GM18507 (cell line): ENCODE data around the gene RNF208.
"Not testable (repeated sequence)": the region's sequence is repeated elsewhere in the genome, so short reads cannot be mapped to it uniquely, and the experiment has no call there.

Experiments used
- DNase-seq: peaks from one replicate; pipeline ENCODE4 v3.0.0; 2011; ENCODE audit warnings: low read depth; ENCODE audit not compliant: insufficient read length; ENCODE audit errors: extremely low spot score
- FAIRE-seq: peaks from 2 replicates; lab custom pipeline; 2011; peaks lifted over from hg19 to GRCh38; lab: Jason Lieb, UNC

Gene RNF208

DNA sequence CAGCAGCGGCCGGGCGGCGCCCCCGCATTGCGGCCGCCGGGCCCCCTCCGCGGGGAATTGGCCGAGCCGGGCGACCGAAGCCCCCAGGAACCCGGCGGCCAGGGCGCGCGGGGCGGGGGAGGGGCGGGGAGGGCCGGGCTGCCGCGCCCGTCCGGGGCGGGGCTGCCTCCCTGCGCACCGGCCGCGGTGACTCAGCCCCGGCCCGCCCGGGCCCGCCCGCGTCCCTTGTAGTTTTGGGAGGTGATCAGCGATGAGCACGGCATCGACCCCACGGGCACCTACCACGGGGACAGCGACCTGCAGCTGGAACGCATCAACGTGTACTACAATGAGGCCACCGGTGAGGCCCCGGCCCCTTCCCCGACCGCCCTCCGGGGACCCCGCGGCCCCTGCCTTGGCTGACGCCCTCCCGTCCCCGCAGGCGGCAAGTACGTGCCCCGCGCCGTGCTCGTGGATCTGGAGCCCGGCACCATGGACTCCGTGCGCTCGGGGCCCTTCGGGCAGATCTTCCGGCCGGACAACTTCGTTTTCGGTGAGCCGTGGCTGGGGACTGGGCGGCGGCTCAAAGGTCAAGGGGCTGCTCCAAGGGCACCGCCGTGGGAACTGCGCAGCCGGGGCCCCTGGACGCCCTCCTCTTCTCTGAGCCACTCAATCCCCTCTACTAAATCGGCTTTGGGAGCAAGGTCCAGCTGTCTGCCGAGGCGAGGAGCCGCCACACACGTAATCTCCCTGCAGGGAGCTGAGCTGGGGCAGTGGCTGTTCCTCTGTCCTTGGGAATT is 19.6 kb upstream of the RNF208 start:
- no peak for DNase-seq
- FAIRE-seq = no peak

GRCh38 chr9:137240841-137241489 is 18.9 kb upstream of the RNF208 start, which contains the start of gene TUBB4B:
TSS of gene TUBB4B (plus strand) at chr9:137241287. CDS start at chr9:137241361, 74 bp downstream.
- FAIRE-seq (peak; percentile 100), DNase-seq (peak; percentile 97)

GRCh38 chr9:137240318-137240840 is 18.3 kb upstream of the RNF208 start:
- DNase-seq (no peak), FAIRE-seq (no peak)

GRCh38 chr9:137239541-137240200 is 17.6 kb upstream of the RNF208 start:
- FAIRE-seq, DNase-seq: not testable (repeated sequence)

- DNase-seq = no peak
- FAIRE-seq = no peak
Measured at GRCh38 chr9:137237759-137238726, 16.0 kb upstream of the RNF208 start.

GRCh38 chr9:137236936-137237421 is 14.9 kb upstream of the RNF208 start:
- FAIRE-seq (no peak), DNase-seq (no peak)

DNA sequence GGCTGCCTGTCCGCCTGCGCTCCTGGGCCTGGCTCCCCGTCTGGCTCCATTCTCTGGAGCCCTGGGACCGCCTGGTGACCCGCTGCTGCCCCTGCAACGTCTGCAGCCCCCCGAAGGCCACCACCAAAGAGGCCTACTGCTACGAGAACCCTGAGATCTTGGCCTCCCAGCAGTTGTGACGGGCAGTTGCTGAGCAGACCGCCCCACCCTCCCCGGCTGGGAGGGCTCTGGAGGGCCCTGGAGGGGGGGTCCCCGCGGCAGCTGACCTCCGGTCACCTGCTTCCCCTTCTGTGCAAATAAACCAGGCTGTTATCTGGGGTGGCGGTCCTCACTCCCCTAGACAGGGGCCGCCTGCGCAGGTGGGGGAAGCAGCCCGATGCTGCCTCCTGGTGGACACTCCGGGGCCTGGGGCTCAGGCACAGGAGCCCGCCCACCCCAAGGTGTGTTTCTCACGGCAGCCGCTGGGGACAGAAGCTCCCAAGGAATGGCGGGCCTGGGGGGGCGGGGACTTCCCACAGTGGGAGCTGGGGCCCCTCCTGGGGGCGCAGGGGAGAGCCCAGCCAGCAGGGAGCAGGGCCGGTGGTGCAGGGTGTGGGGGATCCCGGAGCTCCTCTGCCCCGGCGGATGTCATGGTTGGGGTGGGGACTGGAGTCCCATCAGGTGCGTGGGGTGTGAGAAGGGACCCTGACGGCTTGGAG is 14.3 kb upstream of the RNF208 start:
- FAIRE-seq = peak; percentile 93

DNA sequence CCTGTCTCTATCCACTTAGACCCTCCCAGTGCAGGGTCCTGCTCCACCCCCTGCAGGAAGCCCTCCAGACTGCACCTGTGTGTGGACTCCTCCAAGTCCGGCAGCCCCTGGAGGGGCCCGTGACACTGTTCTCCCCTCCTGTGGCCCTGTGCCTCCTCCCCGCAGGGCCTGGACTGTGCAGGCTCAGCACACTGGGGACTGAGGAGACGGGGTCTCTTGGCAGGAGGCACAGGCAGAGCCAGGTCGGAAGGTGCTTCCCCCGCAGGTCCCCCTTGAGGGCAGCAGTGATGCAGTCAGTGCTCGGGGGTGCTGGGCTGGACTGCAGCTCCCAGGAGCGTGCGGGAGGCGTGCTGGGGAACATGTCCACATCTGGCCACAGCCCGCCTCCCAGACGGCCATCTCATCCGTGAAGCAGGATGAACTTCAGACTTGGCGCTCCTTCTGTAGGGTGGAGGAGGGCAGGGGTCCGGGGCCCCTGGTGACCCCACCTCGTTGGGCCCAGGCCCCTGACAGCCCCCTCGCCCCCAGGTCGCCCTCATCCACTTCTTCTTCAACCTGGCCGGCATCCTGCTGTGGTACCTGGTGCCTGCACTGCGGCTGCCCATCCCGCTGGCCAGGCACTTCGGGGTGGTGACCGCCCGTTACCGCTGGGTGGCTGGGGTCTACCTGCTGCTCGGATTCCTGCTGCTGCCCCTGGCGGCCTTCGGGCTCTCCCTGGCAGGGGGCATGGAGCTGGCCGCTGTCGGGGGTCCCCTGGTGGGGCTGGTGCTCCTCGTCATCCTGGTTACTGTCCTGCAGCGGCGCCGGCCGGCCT is 13.6 kb upstream of the RNF208 start:
- DNase-seq (no peak), FAIRE-seq (no peak)

More for the DNA sequence above, 14.3 kb upstream of the RNF208 start:
- DNase-seq = peak; percentile 92

DNA sequence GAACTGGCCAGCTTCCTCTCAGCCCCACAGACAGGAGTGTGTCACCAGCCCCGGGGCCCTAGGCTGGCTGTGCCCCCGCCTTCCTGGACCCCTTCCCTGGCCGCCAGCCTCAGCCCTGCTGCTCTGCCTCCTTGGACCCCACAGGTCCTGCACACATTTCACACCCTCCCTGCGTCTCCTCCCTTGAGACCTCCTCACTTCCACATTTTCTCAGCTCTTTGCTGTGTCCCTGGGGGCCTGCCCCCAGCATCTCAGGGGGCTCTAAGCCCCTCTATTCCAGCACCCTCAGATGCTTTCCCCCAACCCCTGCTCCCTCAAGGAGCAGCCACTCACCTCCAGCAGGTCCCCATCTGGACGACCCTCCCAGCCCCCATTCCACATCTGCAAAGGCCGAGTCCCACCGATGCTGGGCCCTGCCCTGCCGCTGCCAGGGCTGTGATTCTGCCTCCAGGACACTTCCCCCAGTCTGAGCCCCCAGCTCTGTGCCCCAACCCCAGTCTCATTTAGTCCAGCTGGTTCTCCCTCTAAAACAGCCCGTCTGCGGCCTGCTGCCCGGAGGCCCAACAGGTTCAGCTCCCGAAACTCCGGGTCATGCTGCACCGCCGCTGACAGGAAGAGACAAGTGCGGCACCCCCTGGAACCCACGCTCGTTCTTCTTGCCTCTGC is 12.9 kb upstream of the RNF208 start:
- DNase-seq = no peak
- FAIRE-seq = no peak

- FAIRE-seq = no peak
- no peak for DNase-seq
Measured at GRCh38 chr9:137234055-137234697, 12.1 kb upstream of the RNF208 start.

GRCh38 chr9:137233143-137233980 is 11.3 kb upstream of the RNF208 start:
- FAIRE-seq (no peak), DNase-seq (no peak)

GRCh38 chr9:137232510-137232909 is 10.5 kb upstream of the RNF208 start:
- DNase-seq (no peak), FAIRE-seq (no peak)

DNA sequence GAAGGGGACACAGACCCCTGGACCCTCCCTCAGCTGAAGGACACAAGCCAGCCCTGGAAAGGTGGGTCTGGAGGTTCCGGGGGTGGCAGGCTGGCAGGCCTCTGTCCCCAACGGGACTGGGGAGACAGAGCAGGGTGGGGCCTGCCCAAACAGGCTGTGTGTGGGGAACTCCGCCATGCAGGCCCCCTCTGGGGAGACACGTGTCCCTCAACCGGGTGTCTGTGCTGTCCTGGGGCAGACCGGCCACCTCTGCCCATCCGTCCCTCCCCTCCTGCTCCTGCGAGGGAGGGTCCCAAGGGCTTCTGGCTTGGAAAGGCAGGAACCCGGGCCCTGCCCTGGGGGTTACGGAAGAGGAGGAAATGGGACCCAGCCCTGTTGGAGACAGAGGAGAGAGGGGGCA is 10.1 kb upstream of the RNF208 start:
- FAIRE-seq (no peak), DNase-seq (no peak)

- DNase-seq = no peak
- no peak for FAIRE-seq
Measured at GRCh38 chr9:137231372-137232039, 9.5 kb upstream of the RNF208 start.

DNA sequence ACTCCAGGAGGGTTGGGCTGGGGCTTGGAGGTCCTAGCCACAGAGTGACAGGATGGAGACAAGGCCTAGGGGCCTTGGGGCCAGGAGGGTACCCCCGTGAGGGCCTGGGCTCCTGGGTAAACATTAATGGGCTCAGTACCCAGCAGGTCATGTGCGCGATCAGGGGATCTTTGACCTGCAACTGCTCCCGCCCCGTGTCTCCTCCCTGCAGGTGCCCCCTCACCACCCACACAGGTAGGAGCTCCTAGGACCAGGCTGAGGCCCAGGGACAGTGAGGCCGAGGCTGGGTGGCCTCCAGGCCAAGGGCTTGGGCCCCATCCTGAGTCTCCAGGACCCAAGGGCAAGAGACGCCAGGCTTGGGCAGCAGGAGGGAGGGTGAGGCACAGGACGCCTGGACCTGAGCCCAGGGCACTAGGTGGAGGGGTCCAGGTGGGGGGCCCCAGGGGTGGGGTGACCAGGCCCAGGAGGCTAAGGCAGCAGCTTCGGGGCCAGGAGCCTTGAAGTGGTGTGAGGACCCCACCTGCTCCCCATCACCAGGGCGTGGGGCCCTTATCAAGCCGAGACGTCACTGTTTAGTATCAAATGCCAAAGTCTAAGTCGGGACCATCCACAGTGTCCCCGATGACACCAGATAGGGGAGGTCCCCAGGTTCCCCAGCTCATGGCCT is 8.8 kb upstream of the RNF208 start, which contains the start of gene SLC34A3:
Gene SLC34A3, plus strand, starts transcription at position 197 of the 667 bp plus-strand sequence. CDS start 802 bp downstream, outside the sequence.
- FAIRE-seq (no peak), DNase-seq (no peak)
